Fibroblast of pulmonary artery (primary cell): ENCODE results near the gene CACNA2D3.

ENCODE experiments used
- DNase-seq: peaks from one replicate; pipeline ENCODE4 v3.0.0-alpha.2; 2010; ENCODE audit warnings: low read depth
- H3K4me3 ChIP-seq: replicated peaks from 2 replicates; pipeline ENCODE4 v1.5.1; 2011; ENCODE audit warnings: low read depth, mild to moderate bottlenecking, control low read depth, low read length, moderate library complexity
- CTCF ChIP-seq: IDR thresholded peaks from 2 replicates; pipeline ENCODE4 v1.5.1; 2011; ENCODE audit warnings: mild to moderate bottlenecking, control low read depth, low read length, inconsistent platforms; ENCODE audit errors: missing control alignments

Gene CACNA2D3

GRCh38 chr3:54874816-54875556 lies 752.6 kb downstream of the CACNA2D3 start:
- H3K4me3 ChIP-seq: no peak overlapping the region
- no peak for DNase-seq
- TF ChIP-seq CTCF: no peak

- DNase-seq: no peak
- no peak overlapping the region for H3K4me3 ChIP-seq
- no peak for TF ChIP-seq CTCF
These were observed 753.4 kb downstream of the CACNA2D3 start for GRCh38 chr3:54875596-54876268.

- no peak for TF ChIP-seq CTCF
- no peak for DNase-seq
- no peak overlapping the region for H3K4me3 ChIP-seq
These were observed 754.3 kb downstream of the CACNA2D3 start for GRCh38 chr3:54876694-54877093.

GRCh38 chr3:54877730-54878129 lies 755.4 kb downstream of the CACNA2D3 start:
- no peak for TF ChIP-seq CTCF
- H3K4me3 ChIP-seq: no peak overlapping the region
- no peak for DNase-seq

GRCh38 chr3:54878145-54878544 lies 755.8 kb downstream of the CACNA2D3 start:
- TF ChIP-seq CTCF: no peak
- no peak for DNase-seq
- no peak overlapping the region for H3K4me3 ChIP-seq

- peak; percentile 92 for DNase-seq
- no peak for TF ChIP-seq CTCF
- H3K4me3 ChIP-seq: no peak overlapping the region
These were observed 759.9 kb downstream of the CACNA2D3 start for GRCh38 chr3:54882129-54882833.
